Measurements from ENCODE around the gene SIGLEC5. TPM values are rescaled to one million over a fixed set of nuclear protein-coding genes. Genes with fewer than 3 reads are reported as not detected.

SIGLEC5 gene
- total RNA-seq, 1 experiment from 2014 or later: not detected

- no peak overlapping the region for H3K9ac ChIP-seq (ENCODE audit: low read length)
- H3K4me3 ChIP-seq (ENCODE audit: low read length): no peak overlapping the region
- H3K27me3 ChIP-seq (ENCODE audit: low read length): peaks cover 88% of the 10 kb centered on the region
- no peaks in the 10 kb centered on the region for H4K20me1 ChIP-seq (ENCODE audit: low read length)
- POLR2A ChIA-PET (ENCODE audit: unreplicated experiment): no interaction called here
- H3K79me2 ChIP-seq (ENCODE audit: low read length): no peaks in the 10 kb centered on the region
- no peaks in the 10 kb centered on the region for H3K36me3 ChIP-seq (ENCODE audit: low read depth, low read length)
- H2AFZ ChIP-seq (ENCODE audit: low read length): no peak overlapping the region
- no peak overlapping the region for H3K27ac ChIP-seq (ENCODE audit: low read length)
- no TSS peak for BruUV-seq (replicated peaks)
- CTCF ChIA-PET: no interaction called here
- H3K4me1 ChIP-seq (ENCODE audit: insufficient read depth, low read length): no peaks in the 10 kb centered on the region
- H3F3A ChIP-seq (ENCODE audit: low read length, unreplicated experiment): no peaks in the 10 kb centered on the region
- TF ChIP-seq EZH2phosphoT487 (IDR thresholded peaks at IDR 0.05; ENCODE audit: borderline replicate concordance, low read length) (no peak), EZH2 (IDR thresholded peaks at IDR 0.05; ENCODE audit: low read length, unreplicated experiment) (no peak), CTCF (conservative IDR thresholded peaks at IDR 0.05; ENCODE audit: low read depth, low read length) (no peak)
- ATAC-seq (no peak), DNase-seq (no peak)
- no peaks in the 10 kb centered on the region for H3K9me2 ChIP-seq (replicated peaks; ENCODE audit: low read length)
- no peak overlapping the region for H3K4me2 ChIP-seq (ENCODE audit: low read length)
- H3K9me3 ChIP-seq (ENCODE audit: low read length): no peaks in the 10 kb centered on the region
- intact Hi-C loops (cut with micrococcal nuclease): no loop called here
Measured at GRCh38 chr19:51627491-51628138, 2.6 kb downstream of the SIGLEC5 start.

- Histone ChIP-seq H3K9me3 (ENCODE audit: low read length) (no peaks in the 10 kb centered on the region), H3K36me3 (ENCODE audit: low read depth, low read length) (no peaks in the 10 kb centered on the region), H3K4me1 (ENCODE audit: insufficient read depth, low read length) (no peaks in the 10 kb centered on the region), H3F3A (ENCODE audit: low read length, unreplicated experiment) (no peaks in the 10 kb centered on the region), H3K9ac (ENCODE audit: low read length) (no peak overlapping the region), H2AFZ (ENCODE audit: low read length) (no peak overlapping the region), H3K27ac (ENCODE audit: low read length) (no peak overlapping the region), H3K9me2 (replicated peaks; ENCODE audit: low read length) (no peaks in the 10 kb centered on the region), H4K20me1 (ENCODE audit: low read length) (no peaks in the 10 kb centered on the region), H3K27me3 (ENCODE audit: low read length) (peaks cover 84% of the 10 kb centered on the region), H3K4me3 (ENCODE audit: low read length) (no peak overlapping the region), H3K4me2 (ENCODE audit: low read length) (no peak overlapping the region), H3K79me2 (ENCODE audit: low read length) (no peaks in the 10 kb centered on the region)
- no peak for TF ChIP-seq EZH2 (IDR thresholded peaks at IDR 0.05; ENCODE audit: low read length, unreplicated experiment)
- no peak for TF ChIP-seq EZH2phosphoT487 (IDR thresholded peaks at IDR 0.05; ENCODE audit: borderline replicate concordance, low read length)
- TF ChIP-seq CTCF (conservative IDR thresholded peaks at IDR 0.05; ENCODE audit: low read depth, low read length): no peak
- CTCF ChIA-PET: no interaction called here
- BruUV-seq (replicated peaks): no TSS peak
- POLR2A ChIA-PET (ENCODE audit: unreplicated experiment): no interaction called here
- no peak for ATAC-seq
- DNase-seq: no peak
- intact Hi-C loops (cut with micrococcal nuclease): no loop called here
Measured at GRCh38 chr19:51626675-51627074, 3.5 kb downstream of the SIGLEC5 start.

GRCh38 chr19:51621178-51621577 is 9.0 kb downstream of the SIGLEC5 start:
- Histone ChIP-seq H3K4me3 (ENCODE audit: low read length) (no peak overlapping the region), H3K4me1 (ENCODE audit: insufficient read depth, low read length) (no peaks in the 10 kb centered on the region), H3K9me2 (replicated peaks; ENCODE audit: low read length) (no peaks in the 10 kb centered on the region), H3K4me2 (ENCODE audit: low read length) (no peak overlapping the region), H3F3A (ENCODE audit: low read length, unreplicated experiment) (no peaks in the 10 kb centered on the region), H4K20me1 (ENCODE audit: low read length) (no peaks in the 10 kb centered on the region), H3K79me2 (ENCODE audit: low read length) (no peaks in the 10 kb centered on the region), H3K27ac (ENCODE audit: low read length) (no peak overlapping the region), H3K9ac (ENCODE audit: low read length) (no peak overlapping the region), H3K9me3 (ENCODE audit: low read length) (no peaks in the 10 kb centered on the region), H3K27me3 (ENCODE audit: low read length) (peaks cover 78% of the 10 kb centered on the region), H3K36me3 (ENCODE audit: low read depth, low read length) (no peaks in the 10 kb centered on the region), H2AFZ (ENCODE audit: low read length) (no peak overlapping the region)
- POLR2A ChIA-PET (ENCODE audit: unreplicated experiment): no interaction called here
- no TSS peak for BruUV-seq (replicated peaks)
- intact Hi-C loops (cut with micrococcal nuclease): no loop called here
- TF ChIP-seq CTCF (conservative IDR thresholded peaks at IDR 0.05; ENCODE audit: low read depth, low read length) (no peak), EZH2phosphoT487 (IDR thresholded peaks at IDR 0.05; ENCODE audit: borderline replicate concordance, low read length) (no peak), EZH2 (IDR thresholded peaks at IDR 0.05; ENCODE audit: low read length, unreplicated experiment) (no peak)
- no peak for ATAC-seq
- no peak for DNase-seq
- CTCF ChIA-PET: no interaction called here

Data from PC-3 (cell line).